ENCODE results near the gene COL12A1. TPM values are rescaled to one million over a fixed set of nuclear protein-coding genes. Genes with fewer than 3 reads are reported as not detected.
A peak's percentile ranks its signal among the peaks of the same experiment; 100 is the strongest.

COL12A1 gene
- total RNA-seq, 1 experiment from 2014 or later, result 136 TPM

- Mint-ChIP-seq H3K9me3 (ENCODE audit: unreplicated experiment) (no peaks in the 10 kb centered on the region), H3K4me1 (ENCODE audit: insufficient read depth, unreplicated experiment) (peaks cover 13% of the 10 kb centered on the region), H3K36me3 (ENCODE audit: insufficient read depth, unreplicated experiment) (peaks cover 53% of the 10 kb centered on the region), H3K4me3 (ENCODE audit: unreplicated experiment) (no peak overlapping the region), H3K27ac (ENCODE audit: low read depth, unreplicated experiment) (peak overlapping the region; percentile 71), H3K27me3 (ENCODE audit: insufficient read depth, unreplicated experiment) (no peaks in the 10 kb centered on the region)
- peak; percentile 88 for DNase-seq (ENCODE audit: unreplicated experiment)
- no TSS peak for BruUV-seq (replicated peaks)
- TF ChIP-seq, protein P1, sequence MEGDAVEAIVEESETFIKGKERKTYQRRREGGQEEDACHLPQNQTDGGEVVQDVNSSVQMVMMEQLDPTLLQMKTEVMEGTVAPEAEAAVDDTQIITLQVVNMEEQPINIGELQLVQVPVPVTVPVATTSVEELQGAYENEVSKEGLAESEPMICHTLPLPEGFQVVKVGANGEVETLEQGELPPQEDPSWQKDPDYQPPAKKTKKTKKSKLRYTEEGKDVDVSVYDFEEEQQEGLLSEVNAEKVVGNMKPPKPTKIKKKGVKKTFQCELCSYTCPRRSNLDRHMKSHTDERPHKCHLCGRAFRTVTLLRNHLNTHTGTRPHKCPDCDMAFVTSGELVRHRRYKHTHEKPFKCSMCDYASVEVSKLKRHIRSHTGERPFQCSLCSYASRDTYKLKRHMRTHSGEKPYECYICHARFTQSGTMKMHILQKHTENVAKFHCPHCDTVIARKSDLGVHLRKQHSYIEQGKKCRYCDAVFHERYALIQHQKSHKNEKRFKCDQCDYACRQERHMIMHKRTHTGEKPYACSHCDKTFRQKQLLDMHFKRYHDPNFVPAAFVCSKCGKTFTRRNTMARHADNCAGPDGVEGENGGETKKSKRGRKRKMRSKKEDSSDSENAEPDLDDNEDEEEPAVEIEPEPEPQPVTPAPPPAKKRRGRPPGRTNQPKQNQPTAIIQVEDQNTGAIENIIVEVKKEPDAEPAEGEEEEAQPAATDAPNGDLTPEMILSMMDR (IDR thresholded peaks at IDR 0.05; ENCODE audit: unreplicated experiment), result no peak
- CTCF ChIA-PET, result interaction anchor here (1.1 kb wide), 2 partner anchors 50 to 105 kb away, joined by 3 read pairs; no protein-coding TSS in a partner anchor
- intact Hi-C loops (cut with micrococcal nuclease), result loop anchor here (1.0 kb wide), 2 partner anchors 106 to 689 kb away; no protein-coding TSS in a partner anchor
- POLR2A ChIA-PET, result interaction anchor here (0.7 kb wide), 1 partner anchor 52 kb away, joined by 3 read pairs; no protein-coding TSS in a partner anchor
Measured at GRCh38 chr6:75098709-75099108, 107.1 kb downstream of the COL12A1 start.

DNA sequence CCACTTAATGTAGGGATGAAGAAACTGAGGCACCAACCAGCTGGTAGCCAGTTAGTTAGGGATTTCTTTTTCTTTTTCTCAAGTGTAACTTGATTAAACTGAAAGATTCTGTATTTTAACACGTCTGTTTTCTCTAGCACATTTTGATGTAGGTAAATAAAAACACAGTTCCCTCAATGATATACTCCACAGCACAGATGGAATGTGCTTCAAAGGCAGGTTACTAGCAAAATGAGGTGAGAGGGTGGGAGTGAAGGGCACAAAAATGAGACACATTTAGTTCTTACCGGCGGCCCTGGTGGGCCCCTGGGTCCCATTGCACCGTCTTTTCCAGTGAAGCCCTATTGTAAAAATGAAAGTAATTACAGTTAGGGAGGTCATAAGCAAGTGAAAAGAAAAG is 108.9 kb downstream of the COL12A1 start:
- BruUV-seq (replicated peaks), result no TSS peak
- Mint-ChIP-seq H3K9me3 (ENCODE audit: unreplicated experiment) (no peaks in the 10 kb centered on the region), H3K27ac (ENCODE audit: low read depth, unreplicated experiment) (no peak overlapping the region), H3K36me3 (ENCODE audit: insufficient read depth, unreplicated experiment) (peaks cover 43% of the 10 kb centered on the region), H3K4me3 (ENCODE audit: unreplicated experiment) (no peak overlapping the region), H3K27me3 (ENCODE audit: insufficient read depth, unreplicated experiment) (no peaks in the 10 kb centered on the region), H3K4me1 (ENCODE audit: insufficient read depth, unreplicated experiment) (peaks cover 13% of the 10 kb centered on the region)
- ChIA-PET CTCF (no interaction called here), POLR2A (no interaction called here)
- TF ChIP-seq, protein P1 (IDR thresholded peaks at IDR 0.05; ENCODE audit: unreplicated experiment), result no peak
- intact Hi-C loops (cut with micrococcal nuclease), result no loop called here
- DNase-seq (ENCODE audit: unreplicated experiment), result no peak

GRCh38 chr6:75094614-75095200 is 111.1 kb downstream of the COL12A1 start:
- TF ChIP-seq, protein P1 (IDR thresholded peaks at IDR 0.05; ENCODE audit: unreplicated experiment), result no peak
- ChIA-PET CTCF (no interaction called here), POLR2A (no interaction called here)
- no TSS peak for BruUV-seq (replicated peaks)
- no peaks in the 10 kb centered on the region for H3K27me3 Mint-ChIP-seq (ENCODE audit: insufficient read depth, unreplicated experiment)
- peaks cover 10% of the 10 kb centered on the region for H3K4me1 Mint-ChIP-seq (ENCODE audit: insufficient read depth, unreplicated experiment)
- intact Hi-C loops (cut with micrococcal nuclease), result no loop called here
- no peak overlapping the region for H3K27ac Mint-ChIP-seq (ENCODE audit: low read depth, unreplicated experiment)
- no peak for DNase-seq (ENCODE audit: unreplicated experiment)
- peaks cover 29% of the 10 kb centered on the region for H3K36me3 Mint-ChIP-seq (ENCODE audit: insufficient read depth, unreplicated experiment)
- no peak overlapping the region for H3K4me3 Mint-ChIP-seq (ENCODE audit: unreplicated experiment)
- H3K9me3 Mint-ChIP-seq (ENCODE audit: unreplicated experiment), result no peaks in the 10 kb centered on the region

- POLR2A ChIA-PET, result no interaction called here
- H3K4me3 Mint-ChIP-seq (ENCODE audit: unreplicated experiment), result no peak overlapping the region
- no peaks in the 10 kb centered on the region for H3K4me1 Mint-ChIP-seq (ENCODE audit: insufficient read depth, unreplicated experiment)
- CTCF ChIA-PET, result no interaction called here
- no peaks in the 10 kb centered on the region for H3K9me3 Mint-ChIP-seq (ENCODE audit: unreplicated experiment)
- intact Hi-C loops (cut with micrococcal nuclease), result no loop called here
- BruUV-seq (replicated peaks), result no TSS peak
- H3K27me3 Mint-ChIP-seq (ENCODE audit: insufficient read depth, unreplicated experiment), result no peaks in the 10 kb centered on the region
- TF ChIP-seq, protein P1 (IDR thresholded peaks at IDR 0.05; ENCODE audit: unreplicated experiment), result no peak
- no peak for DNase-seq (ENCODE audit: unreplicated experiment)
- no peak overlapping the region for H3K27ac Mint-ChIP-seq (ENCODE audit: low read depth, unreplicated experiment)
- H3K36me3 Mint-ChIP-seq (ENCODE audit: insufficient read depth, unreplicated experiment), result peaks cover 36% of the 10 kb centered on the region
Measured at GRCh38 chr6:75091467-75092190, 114.2 kb downstream of the COL12A1 start.
